ENCODE data around the gene PTPRA.

The PTPRA gene

GRCh38 chr20:3081641-3082040 is 208.4 kb downstream of the PTPRA start:
- no peak for DNase-seq

- no peak for DNase-seq
Measured at GRCh38 chr20:3082306-3082951, 209.1 kb downstream of the PTPRA start.

GRCh38 chr20:3082955-3083952 is 210.0 kb downstream of the PTPRA start:
- no peak for DNase-seq

- DNase-seq, result no peak
Measured at GRCh38 chr20:3084283-3084985, 211.2 kb downstream of the PTPRA start, which contains the start of gene AVP. AVP (minus strand) TSS chr20:3084724; CDS start chr20:3084674, 50 bp downstream.

- DNase-seq, result no peak
Measured at GRCh38 chr20:3084986-3085360, 211.7 kb downstream of the PTPRA start.

GRCh38 chr20:3085571-3086072 is 212.3 kb downstream of the PTPRA start:
- DNase-seq, result no peak

GRCh38 chr20:3088031-3088430 is 214.8 kb downstream of the PTPRA start:
- DNase-seq, result no peak
